GM12801 (cell line): ENCODE measurements around the gene TMEM87B.

Experiments
- TF ChIP-seq, protein P1 (sequence below): IDR thresholded peaks from one replicate; pipeline ENCODE4 v1.5.1; 2011; ENCODE audit warnings: control low read depth; ENCODE audit not compliant: insufficient read length; ENCODE audit errors: extremely low read depth

Gene TMEM87B

DNA sequence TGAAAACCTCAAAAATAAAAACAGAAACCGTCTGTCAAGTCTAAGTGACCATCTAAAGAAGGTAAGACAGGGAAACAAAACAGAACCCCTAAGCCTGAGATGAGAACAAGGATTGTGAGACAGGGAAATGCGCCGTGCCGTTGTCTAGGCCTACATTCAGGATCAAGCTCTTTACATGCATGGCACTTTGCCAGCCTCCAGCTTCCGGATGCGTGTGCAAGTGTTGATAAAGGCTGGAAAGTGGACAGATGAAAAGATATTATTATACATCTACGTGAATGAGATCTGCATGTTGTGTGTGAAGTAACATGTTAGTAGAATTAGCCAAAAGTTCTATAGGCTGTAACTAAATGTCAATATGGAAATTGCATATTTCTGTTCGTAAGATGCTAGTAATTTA lies 28.6 kb upstream of the TMEM87B start:
- TF ChIP-seq, protein P1, sequence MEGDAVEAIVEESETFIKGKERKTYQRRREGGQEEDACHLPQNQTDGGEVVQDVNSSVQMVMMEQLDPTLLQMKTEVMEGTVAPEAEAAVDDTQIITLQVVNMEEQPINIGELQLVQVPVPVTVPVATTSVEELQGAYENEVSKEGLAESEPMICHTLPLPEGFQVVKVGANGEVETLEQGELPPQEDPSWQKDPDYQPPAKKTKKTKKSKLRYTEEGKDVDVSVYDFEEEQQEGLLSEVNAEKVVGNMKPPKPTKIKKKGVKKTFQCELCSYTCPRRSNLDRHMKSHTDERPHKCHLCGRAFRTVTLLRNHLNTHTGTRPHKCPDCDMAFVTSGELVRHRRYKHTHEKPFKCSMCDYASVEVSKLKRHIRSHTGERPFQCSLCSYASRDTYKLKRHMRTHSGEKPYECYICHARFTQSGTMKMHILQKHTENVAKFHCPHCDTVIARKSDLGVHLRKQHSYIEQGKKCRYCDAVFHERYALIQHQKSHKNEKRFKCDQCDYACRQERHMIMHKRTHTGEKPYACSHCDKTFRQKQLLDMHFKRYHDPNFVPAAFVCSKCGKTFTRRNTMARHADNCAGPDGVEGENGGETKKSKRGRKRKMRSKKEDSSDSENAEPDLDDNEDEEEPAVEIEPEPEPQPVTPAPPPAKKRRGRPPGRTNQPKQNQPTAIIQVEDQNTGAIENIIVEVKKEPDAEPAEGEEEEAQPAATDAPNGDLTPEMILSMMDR, result no peak

DNA sequence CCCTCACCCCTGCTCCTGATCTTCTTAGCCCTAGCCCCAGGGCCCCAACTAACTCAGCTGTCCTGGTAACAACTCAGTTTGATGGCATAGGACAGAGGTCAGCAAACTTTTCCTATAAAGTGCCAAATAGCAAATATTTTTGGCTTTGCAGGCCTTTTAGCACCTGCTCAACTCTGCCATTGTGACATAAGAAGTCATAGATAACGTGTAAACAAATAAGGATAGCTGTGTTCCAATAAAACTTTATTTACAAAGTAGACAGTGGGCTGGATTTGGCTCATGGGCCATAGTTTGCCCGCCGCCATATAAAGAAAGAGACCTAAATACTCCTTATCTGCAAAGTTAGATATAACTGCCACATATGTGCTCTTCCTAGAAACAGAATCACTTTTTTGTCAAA lies 27.3 kb upstream of the TMEM87B start:
- TF ChIP-seq, protein P1, result no peak

DNA sequence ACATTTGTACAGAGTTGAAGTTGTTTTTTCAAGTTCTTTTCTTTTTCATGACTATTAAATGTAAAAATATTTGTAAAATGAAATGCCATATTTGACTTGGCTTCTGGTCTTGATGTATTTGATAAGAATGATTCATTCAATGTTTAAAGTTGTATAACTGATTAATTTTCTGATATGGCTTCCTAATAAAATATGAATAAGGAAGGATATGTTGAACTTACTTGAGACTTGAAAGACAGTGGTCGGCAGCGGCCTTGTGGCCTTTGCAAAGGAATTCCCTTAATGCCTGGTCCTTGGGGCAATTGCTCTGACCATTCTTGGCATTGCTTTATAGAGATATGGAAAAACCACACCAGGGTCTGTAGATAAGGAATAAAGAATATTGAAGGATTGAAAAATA lies 25.9 kb upstream of the TMEM87B start:
- TF ChIP-seq, protein P1, result no peak

- TF ChIP-seq, protein P1, result no peak
Observed at GRCh38 chr2:112031473-112032223, 23.4 kb upstream of the TMEM87B start.

- TF ChIP-seq, protein P1, result no peak
Observed at GRCh38 chr2:112032224-112032586, 22.9 kb upstream of the TMEM87B start.

DNA sequence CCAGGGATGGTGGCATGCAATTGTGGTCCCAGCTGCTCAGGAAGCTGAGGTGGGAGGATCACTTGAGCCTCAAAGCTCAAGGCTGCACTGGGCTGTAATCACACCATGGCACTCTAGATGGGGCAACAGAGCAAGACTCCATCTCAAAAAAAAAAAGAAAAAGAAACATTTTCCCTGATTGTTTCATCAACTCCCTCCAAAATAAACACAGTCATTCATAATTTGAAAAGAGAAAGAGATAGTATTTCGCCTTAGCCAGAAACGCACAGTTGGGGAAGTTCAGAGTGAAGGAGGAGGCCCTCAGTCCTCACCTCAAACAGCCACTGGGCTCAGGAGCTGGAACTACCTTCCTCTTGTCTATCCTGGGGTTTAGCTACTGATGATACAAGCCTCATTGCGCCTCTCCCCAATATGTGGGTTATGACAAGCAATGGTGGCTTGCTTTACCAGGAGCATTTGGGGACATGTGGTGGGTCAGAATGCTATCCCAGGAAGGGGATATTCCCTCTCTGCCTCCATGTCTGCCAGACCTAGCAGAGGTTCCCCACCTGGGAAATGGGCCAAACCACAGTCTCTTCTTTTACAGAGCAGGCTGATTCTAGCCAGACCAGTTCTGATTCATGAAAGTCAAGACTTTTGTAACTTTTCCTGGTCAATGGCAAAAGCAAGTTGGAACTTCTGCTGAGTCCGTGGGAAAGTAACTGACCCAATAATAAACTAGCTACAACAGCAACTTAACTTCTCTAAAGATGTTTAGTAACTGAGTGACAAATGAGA lies 22.2 kb upstream of the TMEM87B start:
- TF ChIP-seq, protein P1, result no peak

DNA sequence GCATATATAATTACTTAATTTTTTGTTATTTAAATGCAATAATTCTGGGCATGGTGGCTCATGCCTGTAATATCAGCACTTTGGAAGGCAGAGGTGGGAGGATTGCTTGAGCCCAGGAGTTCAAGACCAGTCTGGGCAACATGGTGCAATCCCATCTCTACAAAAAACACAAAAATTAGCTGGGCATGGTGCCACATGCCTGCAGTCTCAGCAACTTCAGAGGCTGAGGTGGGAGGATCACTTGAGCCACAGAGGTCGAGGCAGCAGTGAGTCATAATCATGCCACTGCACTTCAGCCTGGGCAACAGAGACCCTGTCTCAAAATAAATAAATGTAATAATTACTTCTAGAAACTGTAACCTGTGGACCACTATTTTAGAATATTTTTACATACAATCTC lies 21.5 kb upstream of the TMEM87B start:
- TF ChIP-seq, protein P1, result no peak
